Epithelial cell of esophagus (primary cell): ENCODE data around the gene ECHS1.

Experiments used
- DNase-seq: peaks from one replicate; pipeline ENCODE4 v3.0.0; 2010; ENCODE audit warnings: low read depth
- H3K4me3 ChIP-seq: 2 replicates; pipeline ENCODE4 v1.5.1; 2011; ENCODE audit warnings: mild to moderate bottlenecking, low read length, control low read depth
- CTCF ChIP-seq: IDR thresholded peaks from 2 replicates; pipeline ENCODE4 v1.5.1; 2011; ENCODE audit warnings: low read depth, mild to moderate bottlenecking, low read length, control low read depth, inconsistent platforms; ENCODE audit not compliant: insufficient read depth; ENCODE audit errors: missing control alignments

ECHS1 gene

GRCh38 chr10:133316266-133316665, 56.9 kb downstream of the ECHS1 start:
- H3K4me3 ChIP-seq: no peak overlapping the region
- no peak for TF ChIP-seq CTCF
- no peak for DNase-seq

GRCh38 chr10:133315847-133316246, 57.3 kb downstream of the ECHS1 start:
- H3K4me3 ChIP-seq: no peak overlapping the region
- DNase-seq: no peak
- no peak for TF ChIP-seq CTCF

- no peak for TF ChIP-seq CTCF
- DNase-seq: no peak
These were observed 58.2 kb downstream of the ECHS1 start for GRCh38 chr10:133314911-133315310.

GRCh38 chr10:133313192-133313591, 60.0 kb downstream of the ECHS1 start:
- no peak for DNase-seq
- TF ChIP-seq CTCF: no peak
- H3K4me3 ChIP-seq: no peak overlapping the region

More at GRCh38 chr10:133314911-133315310, 58.2 kb downstream of the ECHS1 start:
- no peak overlapping the region for H3K4me3 ChIP-seq

GRCh38 chr10:133312769-133313145, 60.4 kb downstream of the ECHS1 start:
- no peak for TF ChIP-seq CTCF
- DNase-seq: no peak
- no peak overlapping the region for H3K4me3 ChIP-seq
